GM12873 (cell line): ENCODE results near the gene RAMP3.

Experiments
- TF ChIP-seq, protein P1 (sequence below): IDR thresholded peaks from 2 replicates; pipeline ENCODE4 v1.5.1; 2012; ENCODE audit warnings: low read depth, mild to moderate bottlenecking, moderate library complexity, low read length, control low read depth; ENCODE audit not compliant: insufficient read depth; ENCODE audit errors: missing control alignments

Gene RAMP3

DNA sequence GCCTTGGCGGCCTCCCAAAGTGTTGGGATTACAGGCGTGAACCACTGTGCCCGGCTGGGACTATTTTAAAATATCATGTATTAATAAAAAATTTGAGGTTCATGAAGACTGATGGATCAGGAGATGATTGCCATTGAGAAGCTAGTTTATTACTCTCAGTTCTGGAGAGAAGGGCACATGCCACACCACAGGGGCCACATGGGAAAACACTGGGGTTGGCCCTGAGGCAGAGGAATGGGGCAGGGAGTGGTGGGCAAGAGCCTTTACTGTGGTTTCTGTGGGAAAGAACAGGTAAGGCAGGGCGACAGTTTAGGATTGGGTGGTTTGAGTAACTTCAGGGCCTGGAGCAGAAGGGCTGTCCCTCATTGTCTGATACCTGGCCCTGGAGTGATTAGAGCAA is 39.3 kb upstream of the RAMP3 start:
- TF ChIP-seq, protein P1, sequence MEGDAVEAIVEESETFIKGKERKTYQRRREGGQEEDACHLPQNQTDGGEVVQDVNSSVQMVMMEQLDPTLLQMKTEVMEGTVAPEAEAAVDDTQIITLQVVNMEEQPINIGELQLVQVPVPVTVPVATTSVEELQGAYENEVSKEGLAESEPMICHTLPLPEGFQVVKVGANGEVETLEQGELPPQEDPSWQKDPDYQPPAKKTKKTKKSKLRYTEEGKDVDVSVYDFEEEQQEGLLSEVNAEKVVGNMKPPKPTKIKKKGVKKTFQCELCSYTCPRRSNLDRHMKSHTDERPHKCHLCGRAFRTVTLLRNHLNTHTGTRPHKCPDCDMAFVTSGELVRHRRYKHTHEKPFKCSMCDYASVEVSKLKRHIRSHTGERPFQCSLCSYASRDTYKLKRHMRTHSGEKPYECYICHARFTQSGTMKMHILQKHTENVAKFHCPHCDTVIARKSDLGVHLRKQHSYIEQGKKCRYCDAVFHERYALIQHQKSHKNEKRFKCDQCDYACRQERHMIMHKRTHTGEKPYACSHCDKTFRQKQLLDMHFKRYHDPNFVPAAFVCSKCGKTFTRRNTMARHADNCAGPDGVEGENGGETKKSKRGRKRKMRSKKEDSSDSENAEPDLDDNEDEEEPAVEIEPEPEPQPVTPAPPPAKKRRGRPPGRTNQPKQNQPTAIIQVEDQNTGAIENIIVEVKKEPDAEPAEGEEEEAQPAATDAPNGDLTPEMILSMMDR = no peak

DNA sequence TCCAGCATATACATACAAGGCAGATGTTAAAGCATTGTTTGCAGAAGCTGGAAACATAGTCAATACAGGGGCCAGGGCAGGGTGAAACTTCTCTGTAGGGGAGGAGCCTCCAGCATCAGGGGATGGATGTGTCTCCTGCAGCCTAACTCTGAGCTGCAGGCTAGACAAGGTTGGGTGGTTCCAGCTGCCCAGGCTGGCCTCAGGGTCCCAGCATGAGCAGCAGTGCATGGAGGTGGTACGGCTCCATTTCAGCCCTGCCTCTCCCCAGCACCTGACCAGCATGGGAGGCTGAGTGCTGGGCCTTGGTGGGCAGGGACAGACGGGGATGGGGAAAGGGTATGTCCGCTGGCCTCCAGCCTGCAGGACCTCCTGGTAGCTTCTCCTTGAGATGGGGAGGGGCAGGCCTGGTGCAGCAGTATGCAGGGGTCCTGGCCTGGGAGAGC is 38.7 kb upstream of the RAMP3 start:
- TF ChIP-seq, protein P1 = no peak

DNA sequence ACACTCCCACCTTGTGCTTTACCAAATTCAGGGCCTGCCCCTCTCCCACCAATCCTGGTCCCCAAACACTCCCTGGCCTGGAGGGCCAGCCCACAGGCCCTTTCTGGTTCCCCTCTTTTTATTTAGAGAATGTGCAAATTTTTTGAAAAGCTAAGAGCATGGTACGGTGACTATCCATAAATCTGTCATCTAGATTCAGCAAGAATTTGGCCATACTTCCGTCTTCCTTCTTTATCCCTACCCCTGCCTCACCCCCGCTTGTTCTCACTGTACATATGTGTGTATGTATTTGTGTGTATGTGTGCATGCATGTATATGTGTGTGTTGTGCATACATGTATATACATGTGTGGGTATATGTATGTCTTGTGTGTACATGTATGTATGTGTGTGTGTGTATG is 38.0 kb upstream of the RAMP3 start:
- TF ChIP-seq, protein P1 = no peak

DNA sequence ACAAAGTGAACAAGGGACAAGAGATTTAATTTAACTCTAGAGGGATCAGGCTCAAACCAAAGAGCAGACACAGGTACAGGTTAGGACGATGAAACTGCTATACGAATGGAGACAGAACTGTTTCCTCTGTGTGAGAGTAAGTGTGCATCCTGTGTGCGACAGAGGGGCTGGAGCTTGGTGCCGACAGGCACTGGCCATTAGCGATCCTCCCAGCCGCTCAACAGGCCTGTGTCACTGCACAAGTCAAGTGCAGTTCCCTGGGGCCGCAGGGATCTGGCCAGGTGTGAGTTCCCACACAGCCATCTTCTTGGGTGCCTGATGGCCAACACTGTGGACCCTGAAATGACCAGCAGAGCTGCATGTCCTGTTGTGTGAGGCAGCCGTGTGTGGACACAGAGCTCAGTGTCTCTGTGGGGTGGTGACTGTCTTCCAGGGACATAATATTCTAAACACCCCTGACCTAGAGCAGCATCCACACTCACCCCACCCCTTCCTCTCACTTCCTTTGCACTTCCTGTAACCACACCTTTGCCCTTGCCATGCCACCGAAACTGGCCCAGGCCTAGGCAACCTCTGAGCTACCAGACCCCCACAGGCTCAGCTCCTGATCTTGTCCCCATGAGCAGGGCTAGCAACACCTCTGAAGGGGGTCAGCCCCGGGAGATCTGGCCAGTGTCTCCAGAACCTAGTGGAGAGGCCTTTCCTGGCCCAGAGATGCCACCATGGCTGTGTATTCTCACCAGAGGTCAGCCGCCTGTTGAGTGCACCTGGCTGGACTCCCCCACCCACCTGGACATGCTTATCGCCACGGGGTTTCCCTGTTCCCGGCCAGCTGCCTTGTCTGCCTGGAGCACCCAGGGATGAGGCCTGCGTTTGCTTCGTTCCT is 34.4 kb upstream of the RAMP3 start:
- TF ChIP-seq, protein P1 = no peak

DNA sequence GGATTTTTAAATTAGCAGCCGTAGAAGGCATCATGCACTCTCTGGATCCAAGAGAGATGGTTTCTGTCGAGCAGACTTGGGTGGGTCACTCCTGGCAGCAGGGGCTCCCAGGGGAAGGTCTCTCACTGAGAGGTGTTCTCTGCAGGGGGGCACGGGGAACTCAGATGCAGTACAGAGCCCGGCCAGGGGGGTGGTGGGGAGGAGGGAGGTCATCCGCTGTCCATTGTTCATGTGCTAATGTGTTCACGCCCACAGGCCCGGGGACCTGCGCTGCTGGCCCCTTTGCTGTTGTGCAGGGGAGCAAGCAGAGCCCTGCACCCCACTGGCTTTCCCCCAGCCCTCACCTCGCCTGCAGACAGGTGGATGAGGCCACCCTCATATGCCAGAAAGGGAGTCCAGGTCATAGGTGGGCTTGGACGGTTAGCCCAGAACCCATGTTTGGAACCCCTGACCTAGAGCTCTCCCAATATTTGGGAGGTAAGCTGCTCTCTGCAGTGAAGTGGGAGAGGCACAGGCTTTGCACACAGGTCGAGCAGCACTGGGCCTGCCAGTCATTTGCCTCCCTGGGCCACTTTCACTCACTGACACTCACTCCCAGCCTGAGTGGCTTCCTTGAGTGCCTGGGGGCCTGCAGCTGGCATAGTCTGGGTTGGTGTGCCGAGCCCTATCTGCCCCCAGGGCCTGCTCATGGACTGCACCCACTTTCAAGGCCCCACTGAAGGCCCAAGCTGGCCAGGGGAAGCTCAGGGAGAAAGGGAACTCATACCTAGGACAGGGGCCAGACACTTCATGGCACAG is 33.5 kb upstream of the RAMP3 start:
- TF ChIP-seq, protein P1 = no peak

DNA sequence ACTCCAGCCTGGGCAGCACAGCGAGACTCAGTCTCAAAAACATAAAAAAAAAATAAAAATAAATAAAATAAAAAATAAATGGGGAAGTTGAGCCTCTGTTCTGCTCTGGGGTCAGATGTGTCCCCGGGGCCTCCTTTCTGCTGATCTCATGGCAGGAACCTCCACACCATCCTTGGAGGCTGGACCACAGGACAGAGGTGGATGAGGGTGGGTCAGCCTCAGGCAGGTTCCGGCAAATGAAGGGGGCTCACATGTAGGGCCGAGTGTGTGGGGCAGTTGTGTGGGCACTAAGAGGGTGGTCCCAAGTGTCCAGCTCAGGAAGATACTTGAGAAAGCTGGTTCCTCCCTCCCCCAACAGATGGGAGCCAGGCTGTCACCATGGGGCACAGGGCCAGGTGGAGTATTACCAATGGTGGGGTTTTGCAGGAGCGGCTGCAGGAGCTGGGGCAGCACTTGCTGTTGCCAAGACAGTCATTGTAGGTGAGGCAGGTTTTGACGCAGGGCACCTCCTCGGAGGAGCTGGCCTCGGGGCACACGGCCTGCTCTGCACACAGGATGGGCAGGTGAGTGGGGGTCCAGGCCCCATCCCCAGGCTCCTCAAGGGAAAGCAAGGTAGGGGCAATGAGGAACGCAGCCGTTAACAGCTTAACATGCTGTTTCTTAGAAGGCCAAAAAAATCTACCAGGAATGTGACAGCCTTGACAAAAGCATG is 32.2 kb upstream of the RAMP3 start:
- TF ChIP-seq, protein P1 = no peak
